ENCODE results near the gene LIMA1.
"Not testable (repeated sequence)": the region's sequence is repeated elsewhere in the genome, so short reads cannot be mapped to it uniquely, and the experiment has no call there.

Gene LIMA1

GRCh38 chr12:50283229-50283923, at the start of gene LIMA1:
TSS of gene LIMA1 (minus strand) at chr12:50283520. CDS start at chr12:50248751, 34,769 bp downstream.
- peak; percentile 81 to 90 for DNase-seq (ENCODE audit: low read depth in 2 of 2)

- DNase-seq (ENCODE audit: low read depth in 2 of 2) = no peak
Measured at GRCh38 chr12:50331745-50332144, 48.4 kb upstream of the LIMA1 start.

- DNase-seq (ENCODE audit: low read depth in 2 of 2) = not testable (repeated sequence)
Measured at GRCh38 chr12:50328664-50329063, 45.3 kb upstream of the LIMA1 start.

GRCh38 chr12:50326590-50327284, 43.4 kb upstream of the LIMA1 start:
- DNase-seq (ENCODE audit: low read depth in 2 of 2) = no peak

- no peak for DNase-seq (ENCODE audit: low read depth in 2 of 2)
Measured at GRCh38 chr12:50325890-50326391, 42.6 kb upstream of the LIMA1 start.

- not testable (repeated sequence) for DNase-seq (ENCODE audit: low read depth in 2 of 2)
Measured at GRCh38 chr12:50324770-50325169, 41.5 kb upstream of the LIMA1 start.

- DNase-seq (ENCODE audit: low read depth in 2 of 2) = not testable (repeated sequence)
Measured at GRCh38 chr12:50324077-50324476, 40.8 kb upstream of the LIMA1 start.

GRCh38 chr12:50322206-50322605, 38.9 kb upstream of the LIMA1 start:
- DNase-seq (ENCODE audit: low read depth in 2 of 2) = no peak

GRCh38 chr12:50317203-50317602, 33.9 kb upstream of the LIMA1 start:
- no peak for DNase-seq (ENCODE audit: low read depth in 2 of 2)

- DNase-seq (ENCODE audit: low read depth in 2 of 2) = no peak
Measured at GRCh38 chr12:50315803-50316202, 32.5 kb upstream of the LIMA1 start.

GRCh38 chr12:50314636-50315312, 31.5 kb upstream of the LIMA1 start:
- no peak for DNase-seq (ENCODE audit: low read depth in 2 of 2)

- not testable (repeated sequence) for DNase-seq (ENCODE audit: low read depth in 2 of 2)
Measured at GRCh38 chr12:50313971-50314370, 30.7 kb upstream of the LIMA1 start.

GRCh38 chr12:50313256-50313931, 30.1 kb upstream of the LIMA1 start:
- DNase-seq (ENCODE audit: low read depth in 2 of 2) = no peak

GRCh38 chr12:50311858-50312609, 28.7 kb upstream of the LIMA1 start:
- not testable (repeated sequence) for DNase-seq (ENCODE audit: low read depth in 2 of 2)

- DNase-seq (ENCODE audit: low read depth in 2 of 2) = no peak
Measured at GRCh38 chr12:50309950-50310349, 26.6 kb upstream of the LIMA1 start.

- no peak for DNase-seq (ENCODE audit: low read depth in 2 of 2)
Measured at GRCh38 chr12:50302686-50303085, 19.4 kb upstream of the LIMA1 start.

- DNase-seq (ENCODE audit: low read depth in 2 of 2) = no peak
Measured at GRCh38 chr12:50297996-50298395, 14.7 kb upstream of the LIMA1 start.

GRCh38 chr12:50297027-50297426, 13.7 kb upstream of the LIMA1 start:
- DNase-seq (ENCODE audit: low read depth in 2 of 2) = no peak

- no peak for DNase-seq (ENCODE audit: low read depth in 2 of 2)
Measured at GRCh38 chr12:50296554-50296953, 13.2 kb upstream of the LIMA1 start.

- DNase-seq (ENCODE audit: low read depth in 2 of 2) = no peak
Measured at GRCh38 chr12:50291377-50291776, 8.1 kb upstream of the LIMA1 start.

GRCh38 chr12:50290692-50291091, 7.4 kb upstream of the LIMA1 start:
- not testable (repeated sequence) for DNase-seq (ENCODE audit: low read depth in 2 of 2)
